Body of pancreas (tissue), 4 donors: ENCODE results near the gene DVL2.

ENCODE experiments used
- POLR2A ChIP-seq, 3 donors: fragments of 450-650 bp; IDR thresholded peaks; one replicate each; pipeline ENCODE4 v1.6.1; 2016; ENCODE audit warnings: antibody characterized with exemption in 3 of 3, mild to moderate bottlenecking in 2 of 3
- TF ChIP-seq, protein P1 (sequence below), 7 experiments: fragments of 450-650 bp in 4 of 7; fragments of 200-600 bp in 3 of 7; sonication (generic) in 3 of 7; IDR thresholded peaks; one replicate each; pipeline ENCODE4 v1.5.1; 2016 to 2019; ENCODE audit warnings: antibody characterized with exemption in 7 of 7

DNA sequence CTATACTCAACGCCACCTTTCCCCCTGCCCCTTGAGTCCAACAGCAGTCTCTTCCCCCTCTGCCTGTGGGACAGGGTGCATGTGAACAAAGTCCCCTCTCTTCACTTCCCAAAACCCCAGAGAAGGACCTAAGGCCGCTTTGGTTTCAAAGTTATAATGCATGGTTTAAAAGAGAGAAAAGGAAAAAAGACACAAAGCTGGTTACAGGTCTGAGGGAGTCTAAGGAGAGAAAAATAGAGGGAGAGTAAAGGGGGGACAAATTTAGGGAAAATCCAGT, 9.1 kb upstream of the DVL2 start:
- TF ChIP-seq, protein P1, sequence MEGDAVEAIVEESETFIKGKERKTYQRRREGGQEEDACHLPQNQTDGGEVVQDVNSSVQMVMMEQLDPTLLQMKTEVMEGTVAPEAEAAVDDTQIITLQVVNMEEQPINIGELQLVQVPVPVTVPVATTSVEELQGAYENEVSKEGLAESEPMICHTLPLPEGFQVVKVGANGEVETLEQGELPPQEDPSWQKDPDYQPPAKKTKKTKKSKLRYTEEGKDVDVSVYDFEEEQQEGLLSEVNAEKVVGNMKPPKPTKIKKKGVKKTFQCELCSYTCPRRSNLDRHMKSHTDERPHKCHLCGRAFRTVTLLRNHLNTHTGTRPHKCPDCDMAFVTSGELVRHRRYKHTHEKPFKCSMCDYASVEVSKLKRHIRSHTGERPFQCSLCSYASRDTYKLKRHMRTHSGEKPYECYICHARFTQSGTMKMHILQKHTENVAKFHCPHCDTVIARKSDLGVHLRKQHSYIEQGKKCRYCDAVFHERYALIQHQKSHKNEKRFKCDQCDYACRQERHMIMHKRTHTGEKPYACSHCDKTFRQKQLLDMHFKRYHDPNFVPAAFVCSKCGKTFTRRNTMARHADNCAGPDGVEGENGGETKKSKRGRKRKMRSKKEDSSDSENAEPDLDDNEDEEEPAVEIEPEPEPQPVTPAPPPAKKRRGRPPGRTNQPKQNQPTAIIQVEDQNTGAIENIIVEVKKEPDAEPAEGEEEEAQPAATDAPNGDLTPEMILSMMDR (IDR thresholded peaks at IDR 0.05) = no peak
- no peak for TF ChIP-seq POLR2A (IDR thresholded peaks at IDR 0.05)
